Sigmoid colon (tissue), 7 donors: Measurements from ENCODE around the gene OR2L2. TPM values are rescaled to one million over a fixed set of nuclear protein-coding genes. Genes with fewer than 3 reads are reported as not detected.
"Not testable (repeated sequence)": the region's sequence is repeated elsewhere in the genome, so short reads cannot be mapped to it uniquely, and the experiment has no call there.

Source experiments
- DNase-seq: peaks from one replicate; pipeline ENCODE4 v3.0.0-alpha.2; 2019
- H3K27ac ChIP-seq, 4 donors: fragments of 200-600 bp; sonication (generic); one replicate each; pipeline ENCODE4 v1.5.1; 2016 to 2019; ENCODE audit warnings: mild to moderate bottlenecking in 1 of 4
- H3K27me3 ChIP-seq, 3 donors: fragments of 200-600 bp; sonication (generic); one replicate each; pipeline ENCODE4 v1.5.1; 2019; ENCODE audit warnings: mild to moderate bottlenecking in 1 of 3
- H3K36me3 ChIP-seq, 4 donors: fragments of 200-600 bp; sonication (generic); one replicate each; pipeline ENCODE4 v1.5.1; 2016 to 2019
- H3K4me1 ChIP-seq, 4 donors: fragments of 200-600 bp; sonication (generic); one replicate each; pipeline ENCODE4 v1.5.1; 2017 to 2019
- H3K4me3 ChIP-seq, 4 donors: fragments of 200-600 bp; sonication (generic); one replicate each; pipeline ENCODE4 v1.5.1; 2017 to 2019; ENCODE audit warnings: mild to moderate bottlenecking in 2 of 4, moderate library complexity in 1 of 4
- H3K9me3 ChIP-seq, 4 donors: fragments of 200-600 bp in 3 of 4; sonication (generic) in 3 of 4; one replicate each; pipeline versions ENCODE4 v1.5.1 to v1.6.1; 2013 to 2019
- EP300 ChIP-seq, 4 donors: sonication (generic); formaldehyde crosslinking; IDR thresholded peaks; one replicate each; pipeline ENCODE4 v1.6.1; 2017; ENCODE audit warnings: antibody characterized with exemption in 4 of 4
- POLR2A ChIP-seq, 2 donors: fragments of 450-650 bp; IDR thresholded peaks; one replicate each; pipeline ENCODE4 v1.6.1; 2016; ENCODE audit warnings: antibody characterized with exemption in 2 of 2, mild to moderate bottlenecking in 2 of 2, moderate library complexity in 2 of 2
- POLR2AphosphoS5 ChIP-seq, 4 donors: sonication (generic); formaldehyde crosslinking; IDR thresholded peaks; one replicate each; pipeline ENCODE4 v1.6.1; 2017; ENCODE audit warnings: antibody characterized with exemption in 4 of 4
- WGBS, 2 donors: extraction: QIAGEN DNeasy Blood & Tissue Kit; methylation state at CpG; one replicate each; pipeline ENCODE4 v1.1.7; 2013; 5-methylcytosine and 5-hydroxymethylcytosine counted together
- intact Hi-C: fragments of 100-400 bp; cut with DNase I; formaldehyde crosslinking; loops from one replicate; pipeline ENCODE4 v1.15.1; 2023
- polyA plus RNA-seq, 3 donors: library from polyadenylated mRNA; stranded (reverse); fragments of 200-250 nt; gene quantifications; one replicate each; pipeline ENCODE4 v1.2.3, GENCODE V29; 2013
- total RNA-seq, 4 donors: library from RNA; depleted of rRNA; stranded (reverse); fragments of >200 nt; gene quantifications; one replicate each; pipeline ENCODE4 v1.1.0, GENCODE V29; 2016
- TF ChIP-seq, protein P1 (sequence below), 4 experiments: fragments of 450-650 bp in 3 of 4; fragments of 200-600 bp in 1 of 4; IDR thresholded peaks; one replicate each; pipeline ENCODE4 v1.5.1; 2016 to 2019; ENCODE audit warnings: antibody characterized with exemption in 4 of 4, mild to moderate bottlenecking in 3 of 4, moderate library complexity in 2 of 4
- donor health status: healthy with polysubstance abuse.
- donor health status: Bipolar disorder and iron deficiency.
- donor health status: healthy.

The OR2L2 gene
- total and polyA plus RNA-seq, 7 donors = under 0.01 to 0.81 (median 0.06) TPM; not detected in 4

DNA sequence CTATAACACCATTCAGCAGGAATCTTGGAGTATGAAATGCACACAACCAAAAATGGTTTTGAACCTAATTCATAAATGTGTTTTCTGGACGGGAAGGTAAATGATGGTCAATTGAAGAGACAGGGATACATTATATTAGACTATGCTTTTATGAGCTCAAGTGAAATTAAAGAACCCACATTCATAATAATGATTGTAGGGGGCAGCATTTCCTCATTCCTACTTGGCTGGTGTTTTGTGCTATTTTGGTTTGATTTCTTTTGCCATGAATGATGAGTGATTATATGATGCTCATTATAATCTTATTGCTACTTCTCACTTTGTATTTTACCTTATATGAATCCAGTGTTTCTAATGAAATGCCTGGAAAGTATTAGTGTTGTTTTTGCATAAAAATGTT is 17.1 kb downstream of the OR2L2 start:
- intact Hi-C loops = no loop called here
- WGBS, 2 donors = 61 to 67% methylated on average over 1 of the region's 1 CpG
- TF ChIP-seq POLR2AphosphoS5 (IDR thresholded peaks at IDR 0.05) (no peak), EP300 (IDR thresholded peaks at IDR 0.05) (no peak), POLR2A (IDR thresholded peaks at IDR 0.05) (no peak)
- TF ChIP-seq, protein P1, sequence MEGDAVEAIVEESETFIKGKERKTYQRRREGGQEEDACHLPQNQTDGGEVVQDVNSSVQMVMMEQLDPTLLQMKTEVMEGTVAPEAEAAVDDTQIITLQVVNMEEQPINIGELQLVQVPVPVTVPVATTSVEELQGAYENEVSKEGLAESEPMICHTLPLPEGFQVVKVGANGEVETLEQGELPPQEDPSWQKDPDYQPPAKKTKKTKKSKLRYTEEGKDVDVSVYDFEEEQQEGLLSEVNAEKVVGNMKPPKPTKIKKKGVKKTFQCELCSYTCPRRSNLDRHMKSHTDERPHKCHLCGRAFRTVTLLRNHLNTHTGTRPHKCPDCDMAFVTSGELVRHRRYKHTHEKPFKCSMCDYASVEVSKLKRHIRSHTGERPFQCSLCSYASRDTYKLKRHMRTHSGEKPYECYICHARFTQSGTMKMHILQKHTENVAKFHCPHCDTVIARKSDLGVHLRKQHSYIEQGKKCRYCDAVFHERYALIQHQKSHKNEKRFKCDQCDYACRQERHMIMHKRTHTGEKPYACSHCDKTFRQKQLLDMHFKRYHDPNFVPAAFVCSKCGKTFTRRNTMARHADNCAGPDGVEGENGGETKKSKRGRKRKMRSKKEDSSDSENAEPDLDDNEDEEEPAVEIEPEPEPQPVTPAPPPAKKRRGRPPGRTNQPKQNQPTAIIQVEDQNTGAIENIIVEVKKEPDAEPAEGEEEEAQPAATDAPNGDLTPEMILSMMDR (IDR thresholded peaks at IDR 0.05) = no peak

DNA sequence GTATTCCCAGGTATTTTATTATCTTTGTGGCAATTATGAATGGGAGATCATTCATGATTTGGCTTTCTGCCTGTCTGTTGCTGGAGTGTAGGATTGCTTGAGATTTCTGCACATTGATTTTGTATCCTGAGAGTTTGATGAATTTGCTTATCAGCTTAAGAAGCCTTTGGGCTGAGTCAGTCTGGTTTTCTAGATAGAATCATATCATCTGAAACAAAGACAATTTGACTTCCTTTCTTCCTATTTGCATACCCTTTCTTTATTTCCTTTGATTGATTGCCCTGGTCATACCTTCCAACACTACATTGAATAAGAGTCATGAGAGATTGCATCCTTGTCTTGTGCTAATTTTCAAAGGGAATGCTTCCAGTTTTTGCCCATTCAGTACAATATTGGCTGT is 24.8 kb downstream of the OR2L2 start:
- Histone ChIP-seq H3K36me3 (no peaks in the 10 kb centered on the region), H3K4me3 (no peak overlapping the region), H3K4me1 (no peaks in the 10 kb centered on the region), H3K27ac (no peak overlapping the region), H3K9me3 (no peaks in the 10 kb centered on the region), H3K27me3 (no peaks in the 10 kb centered on the region)
- no peak for DNase-seq
- intact Hi-C loops = no loop called here
- TF ChIP-seq, protein P1 (IDR thresholded peaks at IDR 0.05) = no peak
- no peak for TF ChIP-seq POLR2AphosphoS5 (IDR thresholded peaks at IDR 0.05)
- no peak for TF ChIP-seq EP300 (IDR thresholded peaks at IDR 0.05)
- no peak for TF ChIP-seq POLR2A (IDR thresholded peaks at IDR 0.05)

More for the DNA sequence above, 17.1 kb downstream of the OR2L2 start:
- Histone ChIP-seq H3K4me1 (no peaks in the 10 kb centered on the region), H3K4me3 (no peak overlapping the region), H3K9me3 (peaks cover 0 to 3% (median 0%) of the 10 kb centered on the region in 4 donors), H3K36me3 (no peaks in the 10 kb centered on the region), H3K27me3 (no peaks in the 10 kb centered on the region), H3K27ac (no peak overlapping the region)
- DNase-seq = no peak

DNA sequence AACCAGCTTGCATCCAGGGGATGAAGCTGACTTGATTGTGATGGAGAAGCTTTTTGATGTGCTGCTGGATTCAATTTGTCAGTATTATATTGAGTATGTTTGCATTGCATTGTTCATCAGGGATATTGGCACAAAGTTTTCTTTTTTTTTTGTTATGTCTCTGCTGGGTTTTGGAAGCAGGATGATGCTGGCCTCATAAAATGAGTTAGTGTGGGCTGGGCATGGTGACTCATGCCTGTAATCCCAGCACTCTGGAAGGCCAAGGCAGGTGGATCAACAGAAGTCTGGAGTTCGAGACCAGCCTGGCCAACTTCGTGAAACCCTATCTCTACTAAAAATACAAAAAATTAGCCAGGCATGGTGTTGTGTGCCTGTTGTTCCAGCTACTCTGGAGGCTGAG is 25.4 kb downstream of the OR2L2 start:
- Histone ChIP-seq H3K27me3 (no peaks in the 10 kb centered on the region), H3K27ac (no peak overlapping the region), H3K9me3 (no peaks in the 10 kb centered on the region), H3K36me3 (no peaks in the 10 kb centered on the region), H3K4me3 (no peak overlapping the region), H3K4me1 (no peaks in the 10 kb centered on the region)
- intact Hi-C loops = no loop called here
- DNase-seq = no peak
- TF ChIP-seq, protein P1 (IDR thresholded peaks at IDR 0.05) = no peak
- WGBS, 2 donors = 66 to 77% methylated on average over 2 of the region's 2 CpGs

DNA sequence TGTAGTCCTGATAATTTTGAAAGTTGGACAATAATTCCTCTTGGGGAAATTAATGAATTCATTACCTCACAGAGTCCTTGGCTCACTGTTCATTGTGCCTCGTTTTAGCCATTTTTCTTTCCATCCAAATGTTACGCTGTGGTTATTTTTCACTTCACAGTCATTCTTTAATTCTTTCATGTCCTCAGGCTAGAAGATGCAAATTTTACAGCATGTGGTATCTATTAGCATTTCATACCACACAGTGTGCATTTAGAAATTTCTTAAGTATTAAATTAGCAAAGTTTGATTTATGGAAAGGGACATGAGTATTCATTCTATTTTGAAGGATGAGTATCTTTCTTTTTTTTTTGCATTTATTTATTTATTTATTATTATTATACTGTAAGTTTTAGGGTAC is 35.2 kb downstream of the OR2L2 start:
- intact Hi-C loops = no loop called here
- no peaks in the 10 kb centered on the region for H3K4me1 ChIP-seq
- TF ChIP-seq EP300 (IDR thresholded peaks at IDR 0.05) (no peak), POLR2AphosphoS5 (IDR thresholded peaks at IDR 0.05) (no peak), POLR2A (IDR thresholded peaks at IDR 0.05) (no peak)
- TF ChIP-seq, protein P1 (IDR thresholded peaks at IDR 0.05) = no peak
- H3K27me3 ChIP-seq = no peaks in the 10 kb centered on the region
- no peak for DNase-seq
- 80 to 88% methylated on average over 2 of the region's 2 CpGs for WGBS, 2 donors
- no peaks in the 10 kb centered on the region for H3K36me3 ChIP-seq
- no peaks in the 10 kb centered on the region for H3K9me3 ChIP-seq
- no peak overlapping the region for H3K27ac ChIP-seq
- H3K4me3 ChIP-seq = no peak overlapping the region

DNA sequence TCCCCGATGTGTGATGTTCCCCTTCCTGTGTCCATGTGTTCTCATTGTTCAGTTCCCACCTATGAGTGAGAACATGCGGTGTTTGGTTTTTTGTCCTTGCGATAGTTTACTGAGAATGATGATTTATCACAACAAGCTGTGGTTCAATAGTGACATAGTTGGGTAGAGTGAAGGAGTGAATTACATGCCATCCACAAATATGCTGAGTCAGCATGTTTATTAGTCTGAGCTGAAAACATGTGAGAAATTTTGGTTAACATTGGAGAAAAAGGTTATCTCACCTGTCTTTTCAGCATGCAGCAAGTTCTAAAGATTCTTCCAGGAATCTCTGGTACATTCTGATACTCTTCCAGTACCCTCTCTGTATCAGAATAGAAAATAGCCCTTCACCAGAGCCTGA is 35.7 kb downstream of the OR2L2 start:
- intact Hi-C loops = no loop called here
- H3K4me1 ChIP-seq = no peaks in the 10 kb centered on the region
- TF ChIP-seq, protein P1 (IDR thresholded peaks at IDR 0.05) = no peak
- TF ChIP-seq POLR2A (IDR thresholded peaks at IDR 0.05) = no peak
- no peak overlapping the region for H3K27ac ChIP-seq
- H3K36me3 ChIP-seq = no peaks in the 10 kb centered on the region
- no peaks in the 10 kb centered on the region for H3K27me3 ChIP-seq
- no peak for DNase-seq
- no peak overlapping the region for H3K4me3 ChIP-seq
- H3K9me3 ChIP-seq = no peaks in the 10 kb centered on the region
- WGBS, 2 donors = 88 to 99% methylated on average over 3 of the region's 3 CpGs

DNA sequence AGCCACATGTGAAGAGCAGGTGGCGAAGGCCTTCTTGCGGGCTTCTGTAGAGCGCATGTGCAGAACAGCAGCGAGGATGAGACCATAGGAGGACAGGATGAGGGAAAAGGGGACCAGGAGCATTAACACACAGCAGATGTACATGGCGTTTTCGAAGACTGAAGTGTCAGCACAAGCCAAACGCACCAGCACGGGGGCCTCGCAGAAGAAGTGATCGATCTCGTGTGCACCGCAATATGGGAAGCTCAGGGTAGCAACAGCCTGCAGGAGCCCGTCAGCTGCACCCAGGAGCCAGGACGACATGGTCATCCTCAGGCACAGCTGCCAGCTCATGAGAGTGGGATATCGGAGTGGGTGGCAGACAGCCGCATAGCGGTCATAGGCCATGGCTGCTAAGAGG is 54.0 kb downstream of the OR2L2 start:
- intact Hi-C loops, H3K27me3 ChIP-seq: not testable (repeated sequence)
- 87 to 91% methylated on average over 12 to 13 of the region's 17 CpGs for WGBS, 2 donors

More for the DNA sequence above, 54.0 kb downstream of the OR2L2 start:
- H3K27ac ChIP-seq, H3K36me3 ChIP-seq, DNase-seq, H3K4me3 ChIP-seq, H3K4me1 ChIP-seq, H3K9me3 ChIP-seq: not testable (repeated sequence)
